ENCODE measurements around the gene SLC4A1AP.

- TF ChIP-seq POLR2AphosphoS5 (IDR thresholded peaks at IDR 0.05): no peak
- TF ChIP-seq, protein P1, sequence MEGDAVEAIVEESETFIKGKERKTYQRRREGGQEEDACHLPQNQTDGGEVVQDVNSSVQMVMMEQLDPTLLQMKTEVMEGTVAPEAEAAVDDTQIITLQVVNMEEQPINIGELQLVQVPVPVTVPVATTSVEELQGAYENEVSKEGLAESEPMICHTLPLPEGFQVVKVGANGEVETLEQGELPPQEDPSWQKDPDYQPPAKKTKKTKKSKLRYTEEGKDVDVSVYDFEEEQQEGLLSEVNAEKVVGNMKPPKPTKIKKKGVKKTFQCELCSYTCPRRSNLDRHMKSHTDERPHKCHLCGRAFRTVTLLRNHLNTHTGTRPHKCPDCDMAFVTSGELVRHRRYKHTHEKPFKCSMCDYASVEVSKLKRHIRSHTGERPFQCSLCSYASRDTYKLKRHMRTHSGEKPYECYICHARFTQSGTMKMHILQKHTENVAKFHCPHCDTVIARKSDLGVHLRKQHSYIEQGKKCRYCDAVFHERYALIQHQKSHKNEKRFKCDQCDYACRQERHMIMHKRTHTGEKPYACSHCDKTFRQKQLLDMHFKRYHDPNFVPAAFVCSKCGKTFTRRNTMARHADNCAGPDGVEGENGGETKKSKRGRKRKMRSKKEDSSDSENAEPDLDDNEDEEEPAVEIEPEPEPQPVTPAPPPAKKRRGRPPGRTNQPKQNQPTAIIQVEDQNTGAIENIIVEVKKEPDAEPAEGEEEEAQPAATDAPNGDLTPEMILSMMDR (IDR thresholded peaks at IDR 0.05; ENCODE audit: poor library complexity, severe bottlenecking): no peak
- no peak for TF ChIP-seq TAF1 (IDR thresholded peaks at IDR 0.05; ENCODE audit: low read depth)
These were observed 38.0 kb downstream of the SLC4A1AP start for GRCh38 chr2:27701676-27702075.

Data from neural cell (in vitro differentiated cells).